Spleen (tissue), 11 donors: Measurements from ENCODE around the gene CTNNA1. TPM values are rescaled to one million over a fixed set of nuclear protein-coding genes. Genes with fewer than 3 reads are reported as not detected.
A peak's percentile ranks its signal among the peaks of the same experiment; 100 is the strongest.
"Not testable (repeated sequence)": the region's sequence is repeated elsewhere in the genome, so short reads cannot be mapped to it uniquely, and the experiment has no call there.

Experiments
- DNase-seq: peaks from one replicate; pipeline ENCODE4 v3.0.0-alpha.2; 2020
- H3K27ac ChIP-seq, 8 donors: fragments of 200-600 bp; sonication (generic) in 7 of 8; 1 replicate in 4 of 8; 2 replicates in 4 of 8; pipeline versions ENCODE4 v1.5.0 to v1.8.0; 2016 to 2021; ENCODE audit warnings: inconsistent platforms in 4 of 8, mild to moderate bottlenecking in 4 of 8, moderate library complexity in 1 of 8
- H3K27me3 ChIP-seq, 7 donors: fragments of 200-600 bp; sonication (generic) in 6 of 7; replicated peaks in 1 of 7; 1 replicate in 4 of 7; 2 replicates in 3 of 7; pipeline versions ENCODE4 v1.5.0 to v1.8.0; 2016 to 2021; ENCODE audit warnings: inconsistent platforms in 3 of 7, mild to moderate bottlenecking in 1 of 7
- H3K36me3 ChIP-seq, 6 donors: fragments of 200-600 bp; sonication (generic) in 5 of 6; 1 replicate in 4 of 6; 2 replicates in 2 of 6; pipeline versions ENCODE4 v1.5.0 to v1.8.0; 2016 to 2021; ENCODE audit warnings: inconsistent platforms in 2 of 6
- H3K4me1 ChIP-seq, 6 donors: fragments of 200-600 bp; sonication (generic) in 5 of 6; 1 replicate in 3 of 6; 2 replicates in 3 of 6; pipeline versions ENCODE4 v1.5.0 to v1.8.0; 2016 to 2021; ENCODE audit warnings: inconsistent platforms in 3 of 6
- H3K4me3 ChIP-seq, 8 donors: fragments of 200-600 bp; sonication (generic) in 7 of 8; 1 replicate in 4 of 8; 2 replicates in 4 of 8; pipeline versions ENCODE4 v1.5.0 to v1.8.0; 2016 to 2021; ENCODE audit warnings: inconsistent platforms in 4 of 8, mild to moderate bottlenecking in 4 of 8, moderate library complexity in 2 of 8
- H3K9me3 ChIP-seq, 8 donors: fragments of 200-600 bp; sonication (generic) in 7 of 8; 1 replicate in 4 of 8; 2 replicates in 4 of 8; pipeline versions ENCODE4 v1.5.0 to v1.8.0; 2016 to 2021; ENCODE audit warnings: inconsistent platforms in 4 of 8
- POLR2A ChIP-seq, 3 donors: fragments of 450-650 bp; IDR thresholded peaks; one replicate each; pipeline ENCODE4 v1.5.1; 2017; ENCODE audit warnings: antibody characterized with exemption in 3 of 3, mild to moderate bottlenecking in 1 of 3
- POLR2AphosphoS5 ChIP-seq, 3 donors: sonication (generic); formaldehyde crosslinking; IDR thresholded peaks; one replicate each; pipeline ENCODE4 v1.5.1; 2017; ENCODE audit warnings: antibody characterized with exemption in 3 of 3
- WGBS, 5 donors: extraction: QIAGEN DNeasy Blood & Tissue Kit in 3 of 5; methylation state at CpG; one replicate each; pipeline versions ENCODE4 v1.1.5 to v1.1.7; 2013 to 2018; 5-methylcytosine and 5-hydroxymethylcytosine counted together
- intact Hi-C: fragments of 100-400 bp; cut with DNase I; formaldehyde crosslinking; loops from one replicate; pipeline ENCODE4 v1.15.0; 2023; ENCODE audit warnings: low total_unique reads
- polyA plus RNA-seq, 3 donors: library from polyadenylated mRNA; stranded (reverse); fragments of 200-250 nt; gene quantifications; one replicate each; pipeline ENCODE4 v1.2.1, GENCODE V29; 2013
- total RNA-seq, 7 donors: library from RNA; depleted of rRNA in 3 of 7; stranded (reverse); fragments of >200 nt in 3 of 7; fragmentation: NEBNext Ultra II Directional in 4 of 7; extraction: Animal tissue kit (Norgen Biotek cat#: 25700) in 4 of 7; gene quantifications; one replicate each; pipeline versions ENCODE4 v1.1.0 to v1.2.1, GENCODE V29; 2016 to 2021
- TF ChIP-seq, protein P1 (sequence below), 11 experiments: fragments of 200-600 bp in 7 of 11; fragments of 450-650 bp in 4 of 11; sonication (generic) in 4 of 11; IDR thresholded peaks in 8 of 11; conservative IDR thresholded peaks in 3 of 11; 1 replicate in 7 of 11; 2 replicates in 4 of 11; pipeline versions ENCODE4 v1.4.0 to v1.8.0; 2016 to 2021; ENCODE audit warnings: antibody characterized with exemption in 11 of 11, inconsistent platforms in 4 of 11, mild to moderate bottlenecking in 1 of 11
- donor health status: healthy with polysubstance abuse.
- donor health status: DM: no; HTN: no; CAD: no; lungs with moderate emphysema.
- donor health status: DM: no; HTN: no; CAD: no.
- donor health status: Bipolar disorder and iron deficiency.
- donor health status: healthy.
- donor health status: DM: no; HTN: no; CAD: no.
- donor health status: DM: yes; HTN: yes; CAD: no.

CTNNA1 gene
- total and polyA plus RNA-seq, 10 donors = 26.7 to 313 (median 186) TPM

DNA sequence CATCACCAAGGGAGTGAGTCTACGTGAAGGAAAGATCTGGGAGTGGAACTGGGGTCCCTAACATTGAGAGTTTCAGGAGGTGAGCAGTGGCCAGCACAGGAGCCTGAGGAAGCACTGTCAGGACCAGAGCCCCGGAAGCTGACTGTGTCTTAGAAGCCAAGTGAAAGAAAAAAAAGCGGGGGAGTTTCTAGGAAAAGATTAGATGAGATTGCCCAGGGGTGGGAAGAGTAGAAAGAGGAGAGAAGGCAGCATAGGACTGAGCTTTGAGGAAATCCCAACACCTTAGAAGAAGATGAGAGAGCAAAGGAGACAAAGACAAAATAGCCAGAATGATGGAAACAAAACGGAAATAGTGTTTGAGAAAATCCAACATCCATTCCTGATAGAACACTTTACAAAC lies 158.9 kb downstream of the CTNNA1 start:
- no peaks in the 10 kb centered on the region for H3K27me3 ChIP-seq
- no peak overlapping the region for H3K4me3 ChIP-seq
- peaks cover 0 to 5% (median 0%) of the 10 kb centered on the region in 6 donors for H3K4me1 ChIP-seq
- intact Hi-C loops = no loop called here
- no peaks in the 10 kb centered on the region for H3K9me3 ChIP-seq
- WGBS, 5 donors = 72 to 87% (median 82%) methylated on average over 4 of the region's 4 CpGs
- peaks cover 0 to 57% (median 2%) of the 10 kb centered on the region in 6 donors for H3K36me3 ChIP-seq
- TF ChIP-seq, protein P1, sequence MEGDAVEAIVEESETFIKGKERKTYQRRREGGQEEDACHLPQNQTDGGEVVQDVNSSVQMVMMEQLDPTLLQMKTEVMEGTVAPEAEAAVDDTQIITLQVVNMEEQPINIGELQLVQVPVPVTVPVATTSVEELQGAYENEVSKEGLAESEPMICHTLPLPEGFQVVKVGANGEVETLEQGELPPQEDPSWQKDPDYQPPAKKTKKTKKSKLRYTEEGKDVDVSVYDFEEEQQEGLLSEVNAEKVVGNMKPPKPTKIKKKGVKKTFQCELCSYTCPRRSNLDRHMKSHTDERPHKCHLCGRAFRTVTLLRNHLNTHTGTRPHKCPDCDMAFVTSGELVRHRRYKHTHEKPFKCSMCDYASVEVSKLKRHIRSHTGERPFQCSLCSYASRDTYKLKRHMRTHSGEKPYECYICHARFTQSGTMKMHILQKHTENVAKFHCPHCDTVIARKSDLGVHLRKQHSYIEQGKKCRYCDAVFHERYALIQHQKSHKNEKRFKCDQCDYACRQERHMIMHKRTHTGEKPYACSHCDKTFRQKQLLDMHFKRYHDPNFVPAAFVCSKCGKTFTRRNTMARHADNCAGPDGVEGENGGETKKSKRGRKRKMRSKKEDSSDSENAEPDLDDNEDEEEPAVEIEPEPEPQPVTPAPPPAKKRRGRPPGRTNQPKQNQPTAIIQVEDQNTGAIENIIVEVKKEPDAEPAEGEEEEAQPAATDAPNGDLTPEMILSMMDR (IDR thresholded peaks at IDR 0.05 in 8 of 11, conservative IDR thresholded peaks at IDR 0.05 in 3 of 11) = no peak
- TF ChIP-seq POLR2A (IDR thresholded peaks at IDR 0.05) (no peak), POLR2AphosphoS5 (IDR thresholded peaks at IDR 0.05) (no peak)
- H3K27ac ChIP-seq = peak overlapping the region in 2 of 8 donors; percentile 2 to 21
- no peak for DNase-seq

DNA sequence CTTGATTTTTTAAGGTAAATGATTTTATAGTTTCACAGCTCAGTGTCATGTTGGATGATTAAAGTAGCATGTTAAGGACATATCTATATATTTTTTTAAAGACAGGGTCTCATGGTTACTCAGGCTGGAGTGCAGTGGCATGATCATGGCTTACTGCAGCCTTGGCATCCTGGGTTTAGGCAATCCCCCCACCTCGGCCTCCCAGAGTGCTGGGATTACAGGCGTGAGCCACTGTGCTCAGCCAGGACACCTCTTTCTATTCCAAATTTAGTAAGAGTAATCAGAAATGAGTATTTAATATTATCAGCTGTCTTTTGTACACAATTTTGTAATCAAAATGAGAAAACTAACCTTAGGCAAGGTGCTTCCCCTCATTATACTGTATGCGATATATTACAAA lies 160.5 kb downstream of the CTNNA1 start:
- H3K4me3 ChIP-seq = no peak overlapping the region
- peaks cover 0 to 52% (median 0%) of the 10 kb centered on the region in 6 donors for H3K36me3 ChIP-seq
- no peak for TF ChIP-seq POLR2A (IDR thresholded peaks at IDR 0.05)
- no peak for DNase-seq
- peaks cover 0 to 5% (median 0%) of the 10 kb centered on the region in 6 donors for H3K4me1 ChIP-seq
- no peaks in the 10 kb centered on the region for H3K27me3 ChIP-seq
- WGBS, 5 donors = 91 to 96% (median 95%) methylated on average over 3 of the region's 3 CpGs
- no peaks in the 10 kb centered on the region for H3K9me3 ChIP-seq
- no peak overlapping the region for H3K27ac ChIP-seq
- intact Hi-C loops = no loop called here

DNA sequence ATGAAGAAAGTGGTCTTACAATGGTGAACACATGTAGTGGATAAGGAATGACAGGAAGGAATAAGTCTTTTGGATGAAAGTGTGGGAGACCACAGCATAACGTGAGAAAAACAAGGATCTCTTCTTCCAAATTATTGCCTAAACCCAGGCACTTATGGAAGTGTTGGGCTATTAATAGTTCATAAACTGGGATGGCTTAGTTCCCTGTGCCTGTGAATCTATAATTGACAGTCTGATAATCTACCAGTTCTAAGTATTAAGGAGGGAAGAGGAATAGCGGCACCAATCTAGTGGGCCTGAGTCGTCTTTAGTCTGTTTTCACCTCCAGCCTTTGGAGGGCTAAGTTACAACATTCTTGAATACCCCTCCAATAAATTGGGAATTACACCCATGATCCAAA lies 161.1 kb downstream of the CTNNA1 start:
- TF ChIP-seq, protein P1 (IDR thresholded peaks at IDR 0.05 in 8 of 11, conservative IDR thresholded peaks at IDR 0.05 in 3 of 11) = no peak
- TF ChIP-seq POLR2A (IDR thresholded peaks at IDR 0.05) = no peak
- TF ChIP-seq POLR2AphosphoS5 (IDR thresholded peaks at IDR 0.05) = no peak
- intact Hi-C loops = no loop called here

DNA sequence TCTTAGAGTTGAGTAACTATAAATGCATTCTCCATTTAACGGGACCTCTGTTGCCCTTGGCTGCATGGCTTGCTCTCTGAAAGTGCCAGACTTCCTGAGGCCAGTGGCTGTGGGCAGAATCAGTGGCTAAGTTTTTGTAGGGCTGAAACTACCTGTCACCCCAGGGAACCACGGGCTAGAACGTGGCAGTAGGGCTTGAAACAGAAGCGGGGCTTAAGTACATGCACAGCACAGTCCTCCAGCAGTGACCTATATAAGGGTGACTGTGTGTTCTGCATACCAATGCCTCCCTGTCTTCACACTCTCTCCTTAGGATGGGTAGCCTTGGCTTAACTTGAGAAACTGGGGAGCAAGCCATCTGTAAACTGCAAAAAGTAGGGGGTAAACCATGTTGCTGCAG lies 165.5 kb downstream of the CTNNA1 start:
- intact Hi-C loops = no loop called here
- H3K27me3 ChIP-seq = no peaks in the 10 kb centered on the region
- H3K9me3 ChIP-seq = no peaks in the 10 kb centered on the region
- 64 to 88% (median 75%) methylated on average over 4 of the region's 4 CpGs for WGBS, 5 donors
- no peak for TF ChIP-seq POLR2AphosphoS5 (IDR thresholded peaks at IDR 0.05)
- TF ChIP-seq POLR2A (IDR thresholded peaks at IDR 0.05) = no peak
- TF ChIP-seq, protein P1 (IDR thresholded peaks at IDR 0.05 in 8 of 11, conservative IDR thresholded peaks at IDR 0.05 in 3 of 11) = no peak
- no peaks in the 10 kb centered on the region for H3K4me1 ChIP-seq
- DNase-seq = no peak
- H3K27ac ChIP-seq = no peak overlapping the region
- H3K36me3 ChIP-seq = peaks cover 0 to 43% (median 7%) of the 10 kb centered on the region in 6 donors
- H3K4me3 ChIP-seq = no peak overlapping the region

More for the DNA sequence above, 161.1 kb downstream of the CTNNA1 start:
- WGBS, 5 donors = 89 to 96% (median 95%) methylated on average over 3 of the region's 3 CpGs
- Histone ChIP-seq H3K4me1 (peaks cover 0 to 5% (median 0%) of the 10 kb centered on the region in 6 donors), H3K9me3 (no peaks in the 10 kb centered on the region), H3K27me3 (no peaks in the 10 kb centered on the region), H3K36me3 (peaks cover 0 to 52% (median 0%) of the 10 kb centered on the region in 6 donors), H3K4me3 (no peak overlapping the region), H3K27ac (no peak overlapping the region)
- no peak for DNase-seq

DNA sequence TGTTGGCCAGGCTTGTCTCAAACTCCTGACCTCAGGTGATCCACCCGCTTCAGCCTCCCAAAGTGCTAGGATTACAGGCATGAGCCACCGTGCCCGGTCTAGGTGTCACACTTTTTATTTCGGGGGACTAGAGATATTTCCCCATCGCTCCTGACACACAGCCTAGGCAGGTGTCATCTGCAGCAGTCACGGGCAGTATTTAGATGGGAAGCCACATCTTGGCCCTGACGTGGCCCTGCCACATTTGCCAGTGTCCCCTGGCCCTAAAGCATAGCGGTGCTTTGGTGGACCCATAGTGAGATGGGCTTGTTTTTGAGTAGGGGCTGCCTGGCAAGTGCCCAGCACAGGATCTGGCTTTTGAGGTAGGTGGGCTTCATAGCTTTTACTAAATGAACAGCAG lies 167.0 kb downstream of the CTNNA1 start:
- intact Hi-C loops = loop anchor here (10.0 kb wide), 1 partner anchor 85 kb away; no protein-coding TSS in a partner anchor

DNA sequence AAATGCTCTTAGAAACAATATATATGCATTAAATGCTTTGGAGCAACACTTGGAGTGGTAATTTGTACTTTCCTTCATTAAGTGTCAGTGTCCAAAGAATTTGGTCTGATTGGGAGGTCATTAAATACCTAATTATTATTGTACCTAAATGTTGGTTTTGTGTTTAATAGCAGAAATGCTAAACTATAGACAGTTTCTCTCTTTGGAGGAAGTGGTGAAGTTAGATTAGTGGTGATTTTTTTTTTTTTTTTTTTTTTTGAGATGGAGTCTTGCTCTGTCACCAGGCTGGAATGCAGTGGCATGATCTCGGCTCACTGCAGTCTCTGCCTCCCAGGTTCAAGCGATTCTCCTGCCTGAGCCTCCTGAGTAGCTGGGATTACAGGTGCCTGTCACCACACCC lies 168.1 kb downstream of the CTNNA1 start:
- H3K27me3 ChIP-seq, H3K9me3 ChIP-seq, H3K4me3 ChIP-seq, H3K27ac ChIP-seq, H3K4me1 ChIP-seq, DNase-seq: not testable (repeated sequence)
- intact Hi-C loops = loop anchor here (10.0 kb wide), 1 partner anchor 87 kb away; no protein-coding TSS in a partner anchor
- 87 to 94% (median 91%) methylated on average over 2 of the region's 2 CpGs for WGBS, 5 donors
- H3K36me3 ChIP-seq = peaks cover 0 to 69% (median 29%) of the 10 kb centered on the region in 6 donors

More for the DNA sequence above, 167.0 kb downstream of the CTNNA1 start:
- no peak for TF ChIP-seq POLR2A (IDR thresholded peaks at IDR 0.05)
- WGBS, 5 donors = 87 to 99% (median 97%) methylated on average over 7 to 8 of the region's 8 CpGs
- no peaks in the 10 kb centered on the region for H3K9me3 ChIP-seq
- H3K4me3 ChIP-seq = no peak overlapping the region
- peaks cover 0 to 57% (median 17%) of the 10 kb centered on the region in 6 donors for H3K36me3 ChIP-seq
- no peaks in the 10 kb centered on the region for H3K4me1 ChIP-seq
- H3K27ac ChIP-seq = no peak overlapping the region
- DNase-seq = no peak
- H3K27me3 ChIP-seq = no peaks in the 10 kb centered on the region
